ENCODE data around the gene CLIC3.

CLIC3 gene

GRCh38 chr9:137030538-137031527, 34.5 kb upstream of the CLIC3 start:
- no peak for FAIRE-seq

DNA sequence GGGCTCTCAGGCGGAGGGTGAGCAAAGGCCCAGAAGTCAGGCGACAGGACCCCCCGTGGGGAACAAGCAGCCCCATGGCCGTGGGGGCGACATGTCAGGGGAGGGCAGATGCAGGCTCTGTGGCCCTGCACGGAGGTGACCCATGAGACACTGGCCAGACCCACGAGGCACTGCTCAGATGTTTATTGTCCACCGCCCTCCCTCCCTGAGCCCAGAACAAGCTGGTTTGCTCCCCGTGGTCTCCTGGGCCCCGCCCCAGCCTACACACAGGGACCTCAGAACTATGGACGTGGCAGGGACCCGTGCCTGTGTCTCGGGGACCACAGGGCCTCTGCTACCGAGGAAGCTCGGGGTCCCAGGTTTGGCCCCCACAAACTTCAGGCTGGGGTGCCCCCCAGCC, 33.6 kb upstream of the CLIC3 start:
- FAIRE-seq = no peak

DNA sequence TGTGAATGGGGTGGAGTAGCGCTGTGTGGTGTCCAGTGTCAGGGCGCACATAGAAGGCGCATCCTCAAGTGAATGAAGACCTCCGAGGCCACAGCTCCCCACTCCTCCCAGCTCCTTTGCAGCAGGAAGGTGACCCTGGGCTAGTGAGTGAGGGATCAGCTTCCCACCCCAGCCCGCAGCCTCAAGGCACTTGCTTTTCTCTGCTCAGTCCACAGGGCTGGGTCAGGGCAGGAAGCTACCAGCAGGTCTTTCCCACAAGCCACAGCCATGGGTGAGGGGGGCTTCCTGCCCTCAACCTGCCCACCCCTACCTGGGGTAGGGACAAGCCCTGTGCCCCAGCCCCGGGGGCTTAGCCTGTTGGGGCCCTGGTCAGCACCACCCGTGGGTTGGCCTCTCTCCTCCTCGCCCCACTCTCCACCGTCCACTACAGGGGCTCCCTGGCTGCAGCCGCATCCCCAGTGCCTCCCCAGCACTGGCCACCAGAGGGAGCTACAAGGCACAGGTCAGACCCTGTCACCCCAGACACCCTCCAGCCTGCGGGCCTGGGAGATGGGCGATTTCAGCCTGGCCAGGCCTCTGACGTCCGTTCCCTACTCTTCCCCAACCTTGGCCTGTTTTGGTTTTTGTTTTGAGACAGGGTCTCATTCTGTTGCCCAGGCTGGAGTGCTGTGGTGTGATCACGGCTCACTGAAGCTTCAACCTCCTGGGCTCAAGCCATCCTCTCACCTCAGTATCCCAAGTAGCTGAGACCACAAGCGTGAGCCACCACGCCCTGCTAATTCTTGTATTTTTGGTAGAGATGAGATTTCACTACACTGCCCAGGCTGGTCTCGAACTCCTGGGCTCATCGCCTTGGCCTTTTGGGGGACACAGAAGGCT, 32.9 kb upstream of the CLIC3 start:
- no peak for FAIRE-seq

- FAIRE-seq = no peak
These were observed 32.1 kb upstream of the CLIC3 start for GRCh38 chr9:137028263-137029057.

DNA sequence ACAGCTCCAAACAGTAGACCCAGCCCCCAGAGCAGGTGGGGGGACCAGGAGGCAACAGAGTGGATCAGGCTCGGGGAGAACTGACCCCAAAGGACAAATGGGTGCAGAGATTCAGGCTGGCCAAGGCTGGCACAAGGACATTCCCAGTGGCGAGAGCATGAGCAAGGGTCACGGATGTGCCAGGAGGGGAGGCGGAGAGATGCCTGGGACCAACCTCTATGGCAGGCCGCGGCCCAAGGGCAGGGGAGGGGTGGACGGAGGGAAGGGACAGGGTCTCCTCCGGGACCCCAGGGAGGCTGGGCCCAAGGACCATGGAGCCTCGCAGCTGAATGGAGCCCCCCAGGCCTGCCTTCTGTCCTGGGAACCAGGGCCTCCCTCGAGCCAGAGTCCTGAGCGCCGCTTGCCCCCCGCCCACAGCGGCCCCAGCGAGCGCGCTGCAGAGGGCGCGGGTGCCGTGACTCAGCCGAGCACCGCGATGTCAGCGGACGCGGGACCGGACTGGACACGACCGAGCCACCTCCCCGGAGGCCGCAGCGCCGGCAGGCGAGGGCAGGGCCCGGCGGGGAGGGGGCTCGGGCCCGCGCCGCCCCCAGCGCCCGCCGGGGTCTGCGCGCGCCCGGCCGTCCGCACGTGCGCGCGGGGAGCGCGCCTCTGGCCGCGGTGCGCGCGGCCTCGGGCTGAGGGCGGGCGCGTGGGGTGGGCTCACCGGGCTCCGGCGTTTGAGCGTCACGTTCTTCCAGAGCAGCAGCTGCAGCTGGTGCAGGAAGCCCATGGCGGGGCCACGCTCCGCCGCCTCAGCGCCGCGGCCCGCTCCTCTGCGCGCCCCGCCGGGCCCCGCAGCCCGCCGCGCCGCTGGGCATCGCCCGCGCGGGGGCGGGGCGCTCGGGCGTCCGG, 31.2 kb upstream of the CLIC3 start, which contains the start of gene ABCA2:
TSS of gene ABCA2 (minus strand) at position 869 of the 894 bp plus-strand sequence. CDS start at position 772, 97 bp downstream.
- FAIRE-seq = no peak

DNA sequence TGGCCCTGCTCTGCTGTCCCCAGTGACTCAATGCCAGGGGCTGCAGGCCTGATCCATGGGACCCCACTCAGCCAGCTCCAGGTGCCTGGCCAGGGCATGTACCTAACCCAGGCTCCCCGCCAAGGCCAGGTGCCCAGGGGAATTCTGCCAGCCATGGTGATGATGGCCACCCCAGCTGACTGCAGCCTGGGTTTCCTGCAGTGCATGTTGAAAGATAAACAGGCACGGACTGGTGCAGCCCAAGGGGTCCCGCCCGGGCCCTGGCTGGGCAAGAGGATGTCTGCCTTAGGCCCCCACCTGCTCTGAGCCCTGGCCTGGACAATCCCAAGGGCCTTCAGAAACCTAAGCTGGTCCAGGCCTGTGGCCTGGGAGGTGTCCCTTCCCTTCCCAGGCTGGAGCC, 30.5 kb upstream of the CLIC3 start:
- FAIRE-seq = no peak

GRCh38 chr9:137026384-137026783, 30.0 kb upstream of the CLIC3 start:
- no peak for FAIRE-seq

DNA sequence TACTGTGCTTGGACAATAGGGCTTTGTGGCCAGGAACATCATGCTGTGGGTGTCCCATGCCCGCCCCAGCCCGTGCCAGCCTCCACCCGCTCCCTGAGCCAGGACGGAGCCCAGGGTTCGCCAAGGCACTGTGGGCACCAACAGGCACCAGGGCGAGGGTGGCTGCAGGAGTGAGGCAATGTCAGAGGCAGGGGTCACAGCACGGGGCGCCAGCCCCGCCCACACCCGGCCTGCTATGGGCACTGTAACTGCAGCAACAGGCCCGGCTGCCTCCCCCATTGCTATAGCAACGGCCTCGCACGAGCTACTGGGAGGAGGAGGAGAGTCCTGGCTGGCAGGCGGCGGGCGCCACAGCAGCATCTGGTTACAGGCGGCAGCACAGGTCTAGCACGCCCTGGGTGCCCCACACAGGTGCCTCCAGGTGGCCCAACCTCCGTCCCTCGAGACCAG, 29.2 kb upstream of the CLIC3 start:
- FAIRE-seq = no peak

- no peak for FAIRE-seq
These were observed 27.2 kb upstream of the CLIC3 start for GRCh38 chr9:137023583-137023991.

- no peak for FAIRE-seq
These were observed 26.8 kb upstream of the CLIC3 start for GRCh38 chr9:137023157-137023556.

- no peak for FAIRE-seq
These were observed 26.3 kb upstream of the CLIC3 start for GRCh38 chr9:137022662-137023008.

- FAIRE-seq = no peak
These were observed 25.8 kb upstream of the CLIC3 start for GRCh38 chr9:137021979-137022661.

GRCh38 chr9:137021568-137021978, 25.2 kb upstream of the CLIC3 start:
- no peak for FAIRE-seq

DNA sequence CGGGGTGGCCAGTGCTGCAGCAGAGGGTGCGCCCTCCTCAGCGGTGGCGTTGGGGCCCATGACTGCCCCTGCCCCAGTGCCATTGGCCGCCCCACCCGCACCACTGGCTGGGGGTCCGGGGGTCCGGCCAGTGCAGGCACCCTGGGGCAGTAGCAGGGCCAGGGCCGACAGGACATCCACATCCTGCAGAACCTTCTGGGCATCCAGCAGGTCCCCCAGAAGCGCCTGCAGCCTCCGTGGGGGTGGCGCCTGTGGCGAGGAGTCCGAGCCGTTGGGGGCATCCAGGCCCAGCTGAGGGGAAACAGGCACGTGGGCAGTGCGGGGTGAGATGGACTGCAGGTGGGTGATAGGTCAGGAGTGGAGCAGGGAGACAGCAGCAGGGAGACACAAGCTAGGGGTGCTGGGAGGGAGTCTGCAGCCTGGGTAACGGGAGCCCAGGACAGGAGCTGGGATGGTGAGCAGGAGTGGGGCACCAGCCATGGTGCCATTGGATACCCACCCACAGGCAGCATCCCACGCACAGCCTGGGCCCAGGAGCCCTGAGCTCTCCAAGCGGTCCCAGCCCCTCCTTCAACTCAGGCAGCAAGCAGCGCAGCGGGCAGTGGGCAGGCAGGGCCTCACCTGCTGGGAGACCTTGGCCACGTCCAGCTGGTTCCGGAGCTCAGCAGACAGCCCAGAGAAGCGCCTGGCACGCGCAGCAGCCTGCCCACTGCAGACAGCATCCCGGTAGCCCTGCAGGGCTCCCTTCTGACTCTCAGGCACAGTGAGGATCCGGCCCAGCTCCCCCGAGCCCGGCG, 24.6 kb upstream of the CLIC3 start:
- no peak for FAIRE-seq

DNA sequence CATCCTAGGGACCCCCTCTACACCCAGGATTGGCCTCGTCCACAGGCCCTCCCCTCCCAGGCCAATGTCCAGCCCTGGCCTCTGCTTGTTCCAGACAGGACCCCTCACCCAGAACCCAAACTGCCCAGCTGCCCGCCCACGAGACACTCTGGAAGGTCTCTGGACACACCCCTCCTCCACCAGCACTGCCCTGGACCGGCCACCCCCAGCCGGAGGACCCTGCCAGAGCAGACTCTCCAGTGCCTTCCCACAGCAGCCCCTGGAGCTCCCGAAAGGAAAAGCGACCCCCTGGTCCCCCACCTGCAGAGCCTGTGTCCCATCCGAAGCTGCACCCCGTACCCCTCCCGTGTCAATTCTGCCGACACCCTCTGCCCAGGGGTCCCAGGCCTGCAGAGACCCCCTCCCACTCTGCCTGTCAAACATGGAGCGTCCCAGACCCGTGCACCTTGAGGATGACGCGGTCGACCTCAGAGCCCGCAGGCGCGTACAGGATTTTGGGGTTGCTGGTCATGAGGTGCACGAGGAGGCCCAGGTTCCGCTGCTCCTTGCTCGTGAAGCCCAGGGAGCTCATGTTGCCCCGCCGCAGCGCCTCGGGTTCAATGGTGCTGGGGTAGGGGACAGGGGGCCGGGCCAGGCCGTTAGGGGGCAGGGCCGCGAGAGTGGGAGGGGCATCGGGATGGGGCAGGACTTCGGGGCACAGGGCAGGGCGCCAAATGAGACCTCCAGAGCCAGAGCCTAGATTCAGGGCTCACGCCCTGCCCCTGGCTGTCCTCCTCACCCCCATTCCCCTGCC, 23.7 kb upstream of the CLIC3 start:
- FAIRE-seq = no peak

DNA sequence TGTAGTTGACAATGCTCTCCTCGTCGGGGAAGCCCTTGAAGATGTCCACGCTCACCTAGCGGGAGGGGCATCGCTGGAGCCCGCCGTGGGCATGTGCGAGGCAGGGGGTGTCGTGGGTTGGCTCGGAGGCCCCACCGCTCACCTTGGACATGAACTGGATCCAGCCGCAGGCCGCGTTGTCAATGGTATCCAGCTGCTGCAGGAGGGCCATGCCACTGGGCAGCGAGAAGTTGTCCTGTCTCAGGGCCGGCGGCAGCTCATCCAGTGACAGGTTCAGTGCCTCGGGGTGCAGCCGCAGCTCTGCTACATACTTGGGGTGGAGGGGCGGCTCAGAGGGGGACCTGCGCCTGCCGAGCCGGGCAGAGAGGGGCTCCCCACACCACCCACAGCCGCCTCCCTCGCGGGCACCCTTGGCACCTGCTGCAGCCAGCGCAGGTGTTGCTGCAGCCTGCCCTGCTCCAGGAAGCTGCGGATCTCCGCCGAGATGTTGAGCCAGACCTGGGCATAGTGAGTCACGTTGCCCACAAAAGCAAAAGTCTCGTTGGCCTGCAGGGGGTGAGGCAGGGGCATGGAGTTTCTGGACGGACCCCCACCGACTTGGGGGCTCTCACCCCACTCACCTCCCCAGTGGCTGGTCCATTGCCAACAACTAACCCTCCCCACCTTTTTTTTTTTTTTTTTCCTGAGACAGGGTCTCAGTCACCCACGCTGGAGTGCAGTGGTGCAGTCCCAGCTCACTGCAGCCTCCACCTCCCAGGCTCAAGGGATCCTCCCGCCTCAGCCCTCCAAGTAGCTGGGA, 22.6 kb upstream of the CLIC3 start:
- no peak for FAIRE-seq

GRCh38 chr9:137017791-137018497, 21.6 kb upstream of the CLIC3 start:
- FAIRE-seq = no peak

- no peak for FAIRE-seq
These were observed 20.7 kb upstream of the CLIC3 start for GRCh38 chr9:137017071-137017470.

All from endometrium (tissue), 2 donors.